H9 (cell line): ENCODE data around the gene DTWD2. TPM values are rescaled to one million over a fixed set of nuclear protein-coding genes. Genes with fewer than 3 reads are reported as not detected.

Source experiments
- DNase-seq: peaks from one replicate; pipeline ENCODE4 v3.0.0-alpha.2; 2017
- H2AFZ ChIP-seq: one replicate; pipeline ENCODE4 v1.6.1; 2013; ENCODE audit warnings: mild to moderate bottlenecking, low read length, control low read depth, moderate library complexity
- H2AK5ac ChIP-seq: 2 replicates; pipeline ENCODE4 v1.6.1; 2013; ENCODE audit warnings: low read length, control low read depth, mixed read lengths; ENCODE audit not compliant: insufficient read length
- H2BK120ac ChIP-seq: one replicate; pipeline ENCODE4 v1.6.1; 2013; ENCODE audit warnings: low read depth, mild to moderate bottlenecking, low read length, control low read depth, inconsistent platforms; ENCODE audit not compliant: poor library complexity, severe bottlenecking
- H2BK12ac ChIP-seq: 2 replicates; pipeline ENCODE4 v1.6.1; 2013; ENCODE audit warnings: low read length, control low read depth, mixed read lengths, low read depth; ENCODE audit not compliant: insufficient read length
- H2BK15ac ChIP-seq: 2 replicates; pipeline ENCODE4 v1.6.1; 2013; ENCODE audit warnings: low read depth, low read length, control low read depth
- H2BK20ac ChIP-seq: one replicate; pipeline ENCODE4 v1.6.1; 2013; ENCODE audit warnings: low read depth, mild to moderate bottlenecking, low read length, control low read depth, inconsistent platforms; ENCODE audit not compliant: poor library complexity, severe bottlenecking
- H2BK5ac ChIP-seq: 2 replicates; pipeline ENCODE4 v1.6.1; 2013; ENCODE audit warnings: low read length, control low read depth, mixed read lengths; ENCODE audit not compliant: insufficient read length
- H3K14ac ChIP-seq: 2 replicates; pipeline ENCODE4 v1.6.1; 2013; ENCODE audit warnings: low read length, control low read depth; ENCODE audit not compliant: insufficient read depth
- H3K18ac ChIP-seq: 2 replicates; pipeline ENCODE4 v1.6.1; 2013; ENCODE audit warnings: low read depth, mild to moderate bottlenecking, mixed read lengths, low read length, control low read depth; ENCODE audit not compliant: insufficient read length
- H3K23ac ChIP-seq: 2 replicates; pipeline ENCODE4 v1.6.1; 2013; ENCODE audit warnings: low read length, control low read depth, mixed read lengths, low read depth; ENCODE audit not compliant: insufficient read length
- H3K23me2 ChIP-seq: 2 replicates; pipeline ENCODE4 v1.6.1; 2013; ENCODE audit warnings: low read depth, mild to moderate bottlenecking, mixed read lengths, low read length, control low read depth; ENCODE audit not compliant: insufficient read length, poor library complexity, severe bottlenecking
- H3K27ac ChIP-seq: 2 replicates; pipeline ENCODE4 v1.5.1; 2013; ENCODE audit warnings: low read length, control low read depth, mixed read lengths, low read depth; ENCODE audit not compliant: insufficient read length
- H3K27me3 ChIP-seq: 2 replicates; pipeline ENCODE4 v1.6.1; 2013; ENCODE audit warnings: low read length, control low read depth, inconsistent platforms; ENCODE audit not compliant: insufficient read depth
- H3K4ac ChIP-seq: 2 replicates; pipeline ENCODE4 v1.6.1; 2013; ENCODE audit warnings: low read depth, mild to moderate bottlenecking, control low read depth, inconsistent platforms, low read length, moderate library complexity
- H3K4me1 ChIP-seq: 2 replicates; pipeline ENCODE4 v1.6.1; 2013; ENCODE audit warnings: low read length, control low read depth, inconsistent platforms; ENCODE audit not compliant: insufficient read depth
- H3K4me2 ChIP-seq: 2 replicates; pipeline ENCODE4 v1.6.1; 2013; ENCODE audit warnings: low read length, control low read depth, mixed read lengths; ENCODE audit not compliant: insufficient read length, insufficient read depth
- H3K56ac ChIP-seq: 2 replicates; pipeline ENCODE4 v1.6.1; 2013; ENCODE audit warnings: low read depth, mild to moderate bottlenecking, mixed read lengths, low read length, control low read depth; ENCODE audit not compliant: insufficient read length
- H3K79me1 ChIP-seq: 2 replicates; pipeline ENCODE4 v1.6.1; 2013; ENCODE audit warnings: low read depth, mild to moderate bottlenecking, moderate library complexity, low read length, control low read depth, inconsistent platforms; ENCODE audit not compliant: insufficient read depth, poor library complexity, severe bottlenecking
- H3K79me2 ChIP-seq: 2 replicates; pipeline ENCODE4 v1.6.1; 2013; ENCODE audit warnings: low read length, control low read depth, inconsistent platforms; ENCODE audit not compliant: insufficient read depth
- H3K9ac ChIP-seq: 2 replicates; pipeline ENCODE4 v1.6.1; 2013; ENCODE audit warnings: low read length, control low read depth, mixed read lengths; ENCODE audit not compliant: insufficient read length; ENCODE audit errors: extremely low read depth
- H3K9me3 ChIP-seq: one replicate; pipeline ENCODE4 v1.6.1; 2013; ENCODE audit warnings: low read depth, low read length, inconsistent platforms; ENCODE audit not compliant: control insufficient read depth
- H3T11ph ChIP-seq: one replicate; pipeline ENCODE4 v1.6.1; 2013; ENCODE audit warnings: mild to moderate bottlenecking, low read length, control low read depth, inconsistent platforms
- H4K20me1 ChIP-seq: one replicate; pipeline ENCODE4 v1.6.1; 2013; ENCODE audit not compliant: control insufficient read depth, insufficient read length, insufficient read depth
- H4K5ac ChIP-seq: 2 replicates; pipeline ENCODE4 v1.6.1; 2013; ENCODE audit warnings: low read depth, mild to moderate bottlenecking, mixed read lengths, low read length, control low read depth; ENCODE audit not compliant: insufficient read length
- H4K8ac ChIP-seq: replicated peaks from 2 replicates; pipeline ENCODE4 v1.6.1; 2013; ENCODE audit warnings: low read length, control low read depth, mixed read lengths, low read depth; ENCODE audit not compliant: insufficient read length
- H4K91ac ChIP-seq: 2 replicates; pipeline ENCODE4 v1.6.1; 2013; ENCODE audit warnings: low read depth, mild to moderate bottlenecking, moderate library complexity, mixed read lengths, low read length, control low read depth; ENCODE audit not compliant: insufficient read length
- H3K27ac Mint-ChIP-seq, 3 experiments: 2 replicates in 2 of 3; 3 replicates in 1 of 3; pipeline ENCODE4 v1.8.0; 2020 to 2021; ENCODE audit warnings: mixed read lengths in 3 of 3, mild to moderate bottlenecking in 1 of 3, moderate library complexity in 1 of 3
- H3K27me3 Mint-ChIP-seq: 2 replicates; pipeline ENCODE4 v1.8.0; 2021; ENCODE audit warnings: low read depth, mild to moderate bottlenecking, moderate library complexity, mixed read lengths
- H3K36me3 Mint-ChIP-seq, 3 experiments: 2 replicates in 2 of 3; 3 replicates in 1 of 3; pipeline ENCODE4 v1.8.0; 2020 to 2021; ENCODE audit warnings: low read depth in 3 of 3, mixed read lengths in 3 of 3; ENCODE audit not compliant: insufficient read depth in 1 of 3
- H3K4me1 Mint-ChIP-seq, 2 experiments: 2 replicates each; pipeline ENCODE4 v1.8.0; 2020; ENCODE audit warnings: mixed read lengths in 2 of 2
- H3K4me3 Mint-ChIP-seq, 2 experiments: 2 replicates in 1 of 2; 3 replicates in 1 of 2; pipeline ENCODE4 v1.8.0; 2020 to 2021; ENCODE audit warnings: mild to moderate bottlenecking in 2 of 2, mixed read lengths in 2 of 2, moderate library complexity in 1 of 2
- H3K9me3 Mint-ChIP-seq, 2 experiments: 2 replicates in 1 of 2; 3 replicates in 1 of 2; pipeline ENCODE4 v1.8.0; 2020; ENCODE audit warnings: mild to moderate bottlenecking in 2 of 2, mixed read lengths in 2 of 2, moderate library complexity in 1 of 2
- WGBS: extraction: QIAGEN DNeasy Blood & Tissue Kit; methylation state at CpG from one replicate; pipeline ENCODE4 v1.1.7; 2013; ENCODE audit warnings: missing lambda C conversion rate, low lambda C conversion rate, mixed read lengths; ENCODE audit not compliant: insufficient read length; ENCODE audit errors: extremely low coverage; 5-methylcytosine and 5-hydroxymethylcytosine counted together
- total RNA-seq: library from RNA; stranded (reverse); gene quantifications from 2 replicates; pipeline ENCODE4 v1.2.1, GENCODE V29; 2021
- TF ChIP-seq, protein P1 (sequence below): fragments of 200-600 bp; sonication (generic); conservative IDR thresholded peaks from 3 replicates; pipeline ENCODE4 v1.8.0; 2021; ENCODE audit warnings: antibody characterized with exemption, mild to moderate bottlenecking

Gene DTWD2
- total RNA-seq, 1 experiment from 2014 or later, result 10.8 TPM

DNA sequence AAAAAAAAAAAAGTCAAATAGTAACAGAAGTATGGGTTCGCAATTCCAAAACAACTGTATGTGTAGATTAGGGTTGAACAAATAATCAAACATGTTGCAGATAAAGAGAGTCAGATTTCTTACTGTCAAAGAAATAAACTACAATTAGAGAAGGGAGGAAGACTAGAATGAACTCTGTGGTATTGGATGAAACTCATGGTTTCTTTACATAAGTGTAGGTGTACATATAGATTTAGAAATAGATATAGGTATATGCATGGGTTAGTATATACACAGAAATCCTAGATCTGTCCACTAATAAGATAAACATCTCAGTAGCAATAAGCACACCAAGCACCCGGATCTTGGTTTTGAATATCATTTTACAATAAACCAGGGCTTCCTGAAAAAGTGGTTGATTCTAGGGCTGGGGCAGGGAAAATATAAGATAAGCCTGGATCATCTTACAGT, 21.3 kb downstream of the DTWD2 start:
- H2BK20ac ChIP-seq, result no peak overlapping the region
- H3K9ac ChIP-seq, result no peak overlapping the region
- TF ChIP-seq, protein P1, sequence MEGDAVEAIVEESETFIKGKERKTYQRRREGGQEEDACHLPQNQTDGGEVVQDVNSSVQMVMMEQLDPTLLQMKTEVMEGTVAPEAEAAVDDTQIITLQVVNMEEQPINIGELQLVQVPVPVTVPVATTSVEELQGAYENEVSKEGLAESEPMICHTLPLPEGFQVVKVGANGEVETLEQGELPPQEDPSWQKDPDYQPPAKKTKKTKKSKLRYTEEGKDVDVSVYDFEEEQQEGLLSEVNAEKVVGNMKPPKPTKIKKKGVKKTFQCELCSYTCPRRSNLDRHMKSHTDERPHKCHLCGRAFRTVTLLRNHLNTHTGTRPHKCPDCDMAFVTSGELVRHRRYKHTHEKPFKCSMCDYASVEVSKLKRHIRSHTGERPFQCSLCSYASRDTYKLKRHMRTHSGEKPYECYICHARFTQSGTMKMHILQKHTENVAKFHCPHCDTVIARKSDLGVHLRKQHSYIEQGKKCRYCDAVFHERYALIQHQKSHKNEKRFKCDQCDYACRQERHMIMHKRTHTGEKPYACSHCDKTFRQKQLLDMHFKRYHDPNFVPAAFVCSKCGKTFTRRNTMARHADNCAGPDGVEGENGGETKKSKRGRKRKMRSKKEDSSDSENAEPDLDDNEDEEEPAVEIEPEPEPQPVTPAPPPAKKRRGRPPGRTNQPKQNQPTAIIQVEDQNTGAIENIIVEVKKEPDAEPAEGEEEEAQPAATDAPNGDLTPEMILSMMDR, result no peak

More for the DNA sequence above, 21.3 kb downstream of the DTWD2 start:
- Histone ChIP-seq H2BK12ac (no peak overlapping the region), H4K20me1 (no peaks in the 10 kb centered on the region), H3K79me2 (no peaks in the 10 kb centered on the region), H3K23ac (no peak overlapping the region), H3T11ph (no peak overlapping the region), H3K23me2 (no peaks in the 10 kb centered on the region), H3K4me1 (no peaks in the 10 kb centered on the region), H2BK15ac (no peak overlapping the region), H3K14ac (no peak overlapping the region), H3K79me1 (no peaks in the 10 kb centered on the region), H3K4ac (no peak overlapping the region), H3K27ac (no peak overlapping the region), H2BK5ac (no peak overlapping the region), H2BK120ac (no peak overlapping the region), H3K4me2 (no peak overlapping the region), H4K5ac (no peak overlapping the region), H3K18ac (no peak overlapping the region), H3K56ac (no peak overlapping the region), H2AK5ac (no peak overlapping the region), H3K9me3 (no peaks in the 10 kb centered on the region), H4K8ac (no peak overlapping the region), H4K91ac (no peak overlapping the region), H3K27me3 (no peaks in the 10 kb centered on the region), H2AFZ (no peak overlapping the region)
- DNase-seq, result no peak
- Mint-ChIP-seq H3K9me3 (peaks cover 16 to 24% of the 10 kb centered on the region in 2 experiments), H3K27me3 (no peaks in the 10 kb centered on the region), H3K36me3 (peaks cover 11 to 22% (median 13%) of the 10 kb centered on the region in 3 experiments), H3K27ac (no peak overlapping the region), H3K4me3 (no peak overlapping the region), H3K4me1 (no peaks in the 10 kb centered on the region)
- WGBS, result no CpG with 5 or more reads among the region's 2 CpGs
